Measurements from ENCODE around the gene TMEM185B.
"Not testable (repeated sequence)": the region's sequence is repeated elsewhere in the genome, so short reads cannot be mapped to it uniquely, and the experiment has no call there.

The TMEM185B gene

GRCh38 chr2:120251078-120251477, 27.9 kb upstream of the TMEM185B start:
- DNase-seq: peak; percentile 23

- DNase-seq: peak; percentile 7
Observed at GRCh38 chr2:120250640-120251039, 27.4 kb upstream of the TMEM185B start.

GRCh38 chr2:120247851-120248250, 24.7 kb upstream of the TMEM185B start:
- DNase-seq: no peak

- peak; percentile 14 for DNase-seq
Observed at GRCh38 chr2:120246546-120247300, 23.5 kb upstream of the TMEM185B start.

- peak; percentile 39 for DNase-seq
Observed at GRCh38 chr2:120245520-120246332, 22.5 kb upstream of the TMEM185B start.

- DNase-seq: peak; percentile 17
Observed at GRCh38 chr2:120244656-120245519, 21.7 kb upstream of the TMEM185B start.

GRCh38 chr2:120243875-120244553, 20.8 kb upstream of the TMEM185B start:
- no peak for DNase-seq

GRCh38 chr2:120243211-120243610, 20.0 kb upstream of the TMEM185B start:
- DNase-seq: no peak

GRCh38 chr2:120241684-120242083, 18.5 kb upstream of the TMEM185B start:
- DNase-seq: no peak

GRCh38 chr2:120240901-120241429, 17.8 kb upstream of the TMEM185B start:
- no peak for DNase-seq

GRCh38 chr2:120239488-120240287, 16.5 kb upstream of the TMEM185B start:
- peak; percentile 78 for DNase-seq

GRCh38 chr2:120238728-120239487, 15.7 kb upstream of the TMEM185B start:
- DNase-seq: peak; percentile 25

- peak; percentile 34 for DNase-seq
Observed at GRCh38 chr2:120237491-120237902, 14.3 kb upstream of the TMEM185B start.

- no peak for DNase-seq
Observed at GRCh38 chr2:120236791-120237190, 13.6 kb upstream of the TMEM185B start.

- peak; percentile 50 for DNase-seq
Observed at GRCh38 chr2:120236316-120236715, 13.1 kb upstream of the TMEM185B start.

- DNase-seq: peak; percentile 15
Observed at GRCh38 chr2:120235681-120236080, 12.5 kb upstream of the TMEM185B start.

GRCh38 chr2:120235158-120235557, 12.0 kb upstream of the TMEM185B start:
- not testable (repeated sequence) for DNase-seq

- no peak for DNase-seq
Observed at GRCh38 chr2:120233292-120233691, 10.1 kb upstream of the TMEM185B start.

- peak; percentile 50 for DNase-seq
Observed at GRCh38 chr2:120231974-120232635, 8.9 kb upstream of the TMEM185B start.

GRCh38 chr2:120231564-120231973, 8.4 kb upstream of the TMEM185B start:
- DNase-seq: peak; percentile 4
